ENCODE data around the gene DOK7.

Gene DOK7

DNA sequence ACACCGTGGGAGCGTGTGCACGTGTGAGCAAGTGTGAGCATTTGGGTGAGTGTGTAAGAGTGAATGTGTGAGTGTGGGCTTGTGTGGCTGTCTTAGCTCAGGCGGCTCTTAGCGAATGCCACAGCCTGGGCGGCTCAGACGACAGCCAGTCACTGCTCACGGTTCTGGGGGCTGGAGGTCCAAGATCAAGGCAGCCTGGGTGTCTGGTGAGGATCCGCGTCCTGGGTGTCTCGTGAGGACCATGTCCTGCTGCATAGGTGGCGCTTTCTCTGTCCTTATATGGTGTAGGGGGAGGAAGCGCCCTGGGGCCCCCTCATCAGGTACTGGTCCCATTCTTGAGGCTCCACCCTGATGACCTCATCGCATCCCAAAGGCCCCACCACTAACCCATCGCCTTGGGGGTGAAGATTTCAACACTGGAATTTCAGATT, 4.5 kb downstream of the DOK7 start:
- TF ChIP-seq, protein P1, sequence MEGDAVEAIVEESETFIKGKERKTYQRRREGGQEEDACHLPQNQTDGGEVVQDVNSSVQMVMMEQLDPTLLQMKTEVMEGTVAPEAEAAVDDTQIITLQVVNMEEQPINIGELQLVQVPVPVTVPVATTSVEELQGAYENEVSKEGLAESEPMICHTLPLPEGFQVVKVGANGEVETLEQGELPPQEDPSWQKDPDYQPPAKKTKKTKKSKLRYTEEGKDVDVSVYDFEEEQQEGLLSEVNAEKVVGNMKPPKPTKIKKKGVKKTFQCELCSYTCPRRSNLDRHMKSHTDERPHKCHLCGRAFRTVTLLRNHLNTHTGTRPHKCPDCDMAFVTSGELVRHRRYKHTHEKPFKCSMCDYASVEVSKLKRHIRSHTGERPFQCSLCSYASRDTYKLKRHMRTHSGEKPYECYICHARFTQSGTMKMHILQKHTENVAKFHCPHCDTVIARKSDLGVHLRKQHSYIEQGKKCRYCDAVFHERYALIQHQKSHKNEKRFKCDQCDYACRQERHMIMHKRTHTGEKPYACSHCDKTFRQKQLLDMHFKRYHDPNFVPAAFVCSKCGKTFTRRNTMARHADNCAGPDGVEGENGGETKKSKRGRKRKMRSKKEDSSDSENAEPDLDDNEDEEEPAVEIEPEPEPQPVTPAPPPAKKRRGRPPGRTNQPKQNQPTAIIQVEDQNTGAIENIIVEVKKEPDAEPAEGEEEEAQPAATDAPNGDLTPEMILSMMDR (IDR thresholded peaks at IDR 0.05; ENCODE audit: low read depth, low read length), result no peak
- DNase-seq (ENCODE audit: low read depth in 2 of 2), result no peak
- no peak overlapping the region for H3K4me3 ChIP-seq (replicated peaks in 1 of 2; ENCODE audit: low read depth in 2 of 2, low read length in 2 of 2)

DNA sequence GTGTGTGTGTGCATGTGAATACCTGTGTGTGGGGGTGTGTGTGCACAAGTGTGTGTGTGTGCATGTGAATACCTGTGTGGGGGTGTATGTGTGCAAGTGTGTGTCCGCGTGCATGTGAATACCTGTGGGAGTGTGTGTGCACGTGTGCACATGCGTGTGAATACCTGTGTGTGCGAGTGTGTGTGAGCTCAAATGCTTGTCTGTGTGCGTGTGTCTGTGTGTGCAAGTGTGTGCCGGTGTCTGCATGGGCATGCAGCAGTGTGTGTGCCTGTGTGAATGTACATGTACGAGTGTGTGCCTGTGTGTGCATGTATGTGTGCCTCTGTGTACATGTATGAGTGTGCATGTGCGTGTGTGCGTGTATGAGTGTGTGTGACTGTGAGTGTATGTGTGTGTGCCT, 5.0 kb downstream of the DOK7 start:
- TF ChIP-seq, protein P1 (IDR thresholded peaks at IDR 0.05; ENCODE audit: low read depth, low read length), result no peak
- no peak overlapping the region for H3K4me3 ChIP-seq (replicated peaks in 1 of 2; ENCODE audit: low read depth in 2 of 2, low read length in 2 of 2)
- no peak for DNase-seq (ENCODE audit: low read depth in 2 of 2)

DNA sequence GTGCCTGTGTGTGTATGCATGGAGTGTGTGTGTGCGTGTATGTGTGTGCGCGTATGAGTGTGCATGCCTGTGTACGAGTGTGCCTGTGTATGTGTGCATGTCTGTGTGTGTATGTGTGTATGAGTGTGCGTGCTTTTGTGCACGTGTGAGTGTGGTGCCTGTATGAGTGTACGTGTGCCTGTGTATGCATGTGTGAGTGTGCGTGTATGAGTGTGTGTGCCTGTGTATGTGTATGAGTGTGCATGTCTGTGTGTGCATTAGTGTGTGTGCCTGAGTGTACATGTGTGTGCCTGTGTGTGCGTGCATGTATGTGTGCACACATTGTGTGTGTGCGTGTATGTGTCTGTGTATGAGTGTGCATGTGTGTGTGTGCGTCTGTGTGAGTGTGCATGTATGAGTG, 5.7 kb downstream of the DOK7 start:
- TF ChIP-seq, protein P1 (IDR thresholded peaks at IDR 0.05; ENCODE audit: low read depth, low read length), result no peak
- no peak for DNase-seq (ENCODE audit: low read depth in 2 of 2)
- no peak overlapping the region for H3K4me3 ChIP-seq (replicated peaks in 1 of 2; ENCODE audit: low read depth in 2 of 2, low read length in 2 of 2)

DNA sequence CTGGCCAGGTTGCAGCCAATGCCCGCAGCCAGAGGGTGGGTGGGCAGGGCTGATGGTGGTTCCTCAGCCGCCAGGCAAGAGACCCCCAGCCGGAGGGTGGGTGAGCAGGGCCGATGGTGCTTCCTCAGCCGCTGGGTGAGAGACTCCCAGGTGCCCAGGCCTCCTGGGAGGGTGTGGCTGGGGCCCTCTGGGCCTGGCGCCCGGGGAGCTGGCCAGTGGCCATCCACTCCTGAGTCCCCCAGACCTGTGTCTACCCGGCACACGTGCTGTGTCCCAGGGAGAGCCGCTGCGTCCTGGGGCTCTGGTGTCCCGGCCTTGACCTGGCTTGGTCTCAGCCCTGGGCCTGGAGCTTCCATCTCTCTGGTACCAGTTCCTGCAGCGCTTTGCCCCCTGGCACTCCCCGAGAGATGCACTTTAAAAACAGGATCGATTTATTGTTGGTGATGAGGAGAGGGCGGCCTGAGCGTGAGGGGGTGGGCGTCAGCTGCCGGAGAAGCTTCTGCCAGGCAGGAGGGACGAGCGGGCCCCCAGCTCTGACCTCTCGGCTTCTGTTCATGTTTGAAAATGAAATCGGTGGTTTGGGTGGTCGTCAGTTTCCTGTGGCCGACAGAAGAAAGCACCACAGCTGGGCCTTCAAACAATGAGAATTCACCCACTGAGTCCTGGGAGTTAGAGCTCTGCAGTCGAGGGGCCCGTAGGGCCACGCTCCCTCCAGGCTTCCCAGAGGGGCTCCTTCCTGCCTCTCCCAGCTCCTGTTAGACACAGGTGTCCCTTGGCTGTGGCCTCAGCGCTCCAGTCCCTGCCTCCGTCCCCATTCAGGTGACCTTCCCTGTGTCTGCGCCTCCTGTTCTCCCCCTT, 6.5 kb downstream of the DOK7 start:
- no peak overlapping the region for H3K4me3 ChIP-seq (replicated peaks in 1 of 2; ENCODE audit: low read depth in 2 of 2, low read length in 2 of 2)
- DNase-seq (ENCODE audit: low read depth in 2 of 2), result no peak
- TF ChIP-seq, protein P1 (IDR thresholded peaks at IDR 0.05; ENCODE audit: low read depth, low read length), result no peak

DNA sequence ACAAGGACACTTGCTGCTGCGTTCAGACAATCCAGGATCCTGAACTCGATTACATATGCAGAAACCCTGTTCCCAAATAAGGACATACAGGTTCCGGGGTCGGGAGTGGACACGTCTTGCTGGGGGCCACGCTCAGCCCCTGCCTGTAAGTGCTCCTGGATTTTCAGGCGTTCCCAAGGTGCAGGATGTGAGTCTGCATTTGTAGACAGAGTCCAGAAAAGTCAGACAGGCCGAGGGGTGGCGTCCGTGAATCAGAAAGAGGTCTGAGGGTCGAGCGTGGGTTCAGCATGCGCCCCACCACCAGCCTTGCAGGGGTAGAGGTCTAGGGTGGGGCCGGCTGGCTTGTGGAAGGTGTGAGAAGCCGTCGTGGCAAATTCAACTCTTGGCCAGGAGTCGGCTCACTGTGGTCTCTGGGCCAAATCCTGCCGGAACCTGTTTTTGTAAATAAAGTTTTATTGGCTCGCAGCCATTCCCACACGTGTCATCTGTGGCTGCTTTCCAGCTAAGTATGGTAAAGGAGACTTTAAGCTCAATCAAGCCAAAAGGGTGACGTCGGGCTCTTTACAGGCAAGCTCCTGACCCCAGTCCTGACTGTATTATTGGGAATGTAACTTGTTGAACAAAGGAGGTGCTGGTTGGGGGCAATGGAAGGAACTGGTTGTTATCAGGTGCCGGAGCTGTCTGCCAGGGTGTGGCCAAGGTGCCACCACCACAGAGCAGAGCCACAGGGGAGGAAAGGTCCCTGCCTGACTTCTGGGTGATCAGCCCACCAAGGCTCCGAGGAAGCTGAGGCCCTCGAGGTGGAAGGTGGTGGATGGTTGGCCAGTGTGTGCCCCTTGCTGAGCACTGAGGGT, 7.4 kb downstream of the DOK7 start:
- TF ChIP-seq, protein P1 (IDR thresholded peaks at IDR 0.05; ENCODE audit: low read depth, low read length), result no peak
- DNase-seq (ENCODE audit: low read depth in 2 of 2), result peak; percentile 20 to 24
- H3K4me3 ChIP-seq (replicated peaks in 1 of 2; ENCODE audit: low read depth in 2 of 2, low read length in 2 of 2), result no peak overlapping the region

DNA sequence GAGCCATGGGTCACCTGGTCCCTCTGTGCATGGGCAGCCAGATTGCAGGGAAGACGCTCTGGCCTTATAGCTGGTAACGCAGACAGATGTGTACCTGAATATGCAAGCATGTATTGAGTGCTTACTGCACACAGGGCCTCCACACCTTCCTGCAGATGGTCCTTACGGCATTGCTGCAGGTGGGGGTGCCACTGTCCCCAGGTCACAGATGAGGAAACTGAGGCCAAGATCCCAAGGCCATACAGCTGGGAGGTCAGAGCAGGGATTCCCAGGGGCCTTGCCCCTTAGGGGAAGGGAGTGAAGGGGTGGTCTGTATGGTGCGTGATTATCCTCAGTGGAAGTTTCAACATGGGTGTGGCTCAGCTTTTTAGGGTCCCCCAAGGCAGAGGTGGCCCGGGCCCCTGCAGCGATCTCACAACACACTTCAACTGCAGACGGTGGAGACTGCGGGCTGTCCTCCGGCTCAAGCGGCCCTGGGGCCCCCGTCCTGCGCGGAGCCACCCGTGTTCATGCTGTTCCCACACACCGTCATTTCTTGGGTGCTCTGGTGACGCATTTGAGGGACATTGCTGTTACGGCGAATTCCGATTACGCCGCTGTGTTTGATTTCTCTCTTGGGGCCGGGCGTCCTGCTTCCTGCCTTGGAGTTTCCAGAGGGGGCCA, 8.1 kb downstream of the DOK7 start:
- TF ChIP-seq, protein P1 (IDR thresholded peaks at IDR 0.05; ENCODE audit: low read depth, low read length), result no peak
- DNase-seq (ENCODE audit: low read depth in 2 of 2), result no peak
- no peak overlapping the region for H3K4me3 ChIP-seq (replicated peaks in 1 of 2; ENCODE audit: low read depth in 2 of 2, low read length in 2 of 2)

Measured in cardiac fibroblast (primary cell).